GM18907 (cell line): ENCODE data around the gene ATP5ME.

Experiments used
- ATAC-seq: cut with Tn5 transposase; IDR thresholded peaks from one replicate; pipeline ENCODE4 v1.9.1; 2021; ENCODE audit warnings: mild to moderate bottlenecking, moderate library complexity; ENCODE audit not compliant: unreplicated experiment

ATP5ME gene

DNA sequence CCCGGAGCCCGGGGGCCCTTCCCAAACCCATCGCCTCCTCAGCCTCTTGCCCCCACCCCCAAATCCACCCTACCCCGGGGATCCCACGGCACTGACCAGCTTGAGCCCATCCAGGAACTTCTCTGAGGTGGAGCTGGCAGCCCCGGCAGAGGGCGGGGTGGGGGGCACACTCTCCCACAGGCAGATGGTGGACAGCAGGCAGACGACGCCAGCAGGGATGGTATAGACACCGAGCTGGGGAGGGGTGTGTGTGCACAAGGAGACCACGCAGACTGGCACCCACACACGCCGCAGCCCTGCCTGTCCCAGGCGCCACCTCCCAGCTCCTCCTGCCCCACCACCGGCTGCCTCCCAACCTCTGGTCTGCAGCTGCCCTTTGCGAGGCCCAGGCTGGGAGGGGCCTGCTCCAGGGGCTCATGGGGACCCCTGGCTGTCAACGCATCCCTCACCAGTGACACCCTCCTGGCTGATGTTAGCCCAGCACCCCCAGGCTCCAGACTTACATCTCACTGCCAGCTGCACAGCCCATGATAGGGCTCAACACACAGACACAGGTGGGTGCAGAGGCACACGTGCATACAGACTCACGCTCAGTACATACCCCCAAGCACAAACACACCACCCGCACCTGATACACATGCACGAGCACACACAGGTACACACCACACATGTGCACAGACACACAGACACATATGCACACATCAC lies 10.7 kb upstream of the ATP5ME start:
- ATAC-seq, result no peak

DNA sequence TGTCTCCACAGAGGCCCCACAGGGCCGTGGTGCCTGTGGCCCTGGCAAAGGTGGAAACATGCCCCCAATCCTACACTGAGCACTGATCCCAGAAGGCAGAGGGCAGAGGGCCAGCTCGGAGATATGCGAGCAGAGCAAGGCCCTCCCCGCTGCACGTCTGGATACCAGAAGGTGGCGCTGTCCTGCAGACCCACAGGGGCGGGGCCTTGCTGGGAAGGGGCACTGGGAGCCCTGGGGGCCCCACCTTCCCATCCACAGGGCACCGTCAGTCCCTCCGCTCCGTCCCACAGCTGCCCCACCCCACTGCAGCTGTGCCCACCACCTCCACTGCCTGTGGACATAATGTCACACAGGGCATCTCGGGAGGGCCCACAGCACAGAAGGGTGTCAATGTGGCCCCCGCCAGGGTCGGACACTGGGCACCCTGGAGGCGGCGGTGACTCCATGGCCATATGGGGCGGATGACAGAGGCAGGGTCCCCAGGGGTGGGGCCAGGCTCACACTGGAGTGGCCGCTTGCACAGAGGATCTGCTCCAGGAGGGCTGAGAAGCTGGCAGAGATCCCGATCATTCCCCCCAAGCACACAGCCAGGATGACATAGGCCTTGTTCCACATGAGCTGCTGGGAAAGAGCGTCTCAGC lies 10.0 kb upstream of the ATP5ME start:
- no peak for ATAC-seq

DNA sequence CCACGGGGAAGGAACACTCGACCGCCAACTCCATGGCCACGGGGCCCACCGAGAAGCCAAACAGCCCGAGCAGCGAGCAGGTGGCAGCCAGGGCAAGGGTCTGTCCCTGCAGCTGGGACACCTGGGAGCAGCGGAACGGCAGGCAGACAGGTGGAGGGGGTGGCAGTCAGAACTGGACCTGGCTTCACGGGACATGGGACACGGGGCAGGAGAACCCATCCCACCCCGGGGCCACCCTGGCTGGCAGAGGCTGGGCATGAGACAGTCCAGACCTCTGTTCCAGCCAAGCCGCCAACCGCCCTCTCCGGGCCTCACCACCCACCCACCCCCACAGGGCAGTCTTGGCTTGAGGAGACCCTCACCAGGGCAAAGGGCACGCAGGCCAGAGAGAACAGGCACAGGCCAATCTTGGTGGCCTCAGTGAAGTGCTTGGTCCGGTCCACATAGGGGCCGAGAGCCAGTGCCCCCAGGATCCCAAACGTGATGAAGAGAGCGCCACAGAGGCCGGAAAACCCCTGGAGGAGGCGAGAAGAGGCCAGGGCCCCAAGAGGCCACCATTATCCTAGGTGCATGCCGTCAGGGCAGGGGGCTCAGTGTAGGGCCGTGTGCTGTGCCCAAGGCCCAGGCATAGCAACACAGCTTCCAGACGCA lies 9.3 kb upstream of the ATP5ME start:
- no peak for ATAC-seq

DNA sequence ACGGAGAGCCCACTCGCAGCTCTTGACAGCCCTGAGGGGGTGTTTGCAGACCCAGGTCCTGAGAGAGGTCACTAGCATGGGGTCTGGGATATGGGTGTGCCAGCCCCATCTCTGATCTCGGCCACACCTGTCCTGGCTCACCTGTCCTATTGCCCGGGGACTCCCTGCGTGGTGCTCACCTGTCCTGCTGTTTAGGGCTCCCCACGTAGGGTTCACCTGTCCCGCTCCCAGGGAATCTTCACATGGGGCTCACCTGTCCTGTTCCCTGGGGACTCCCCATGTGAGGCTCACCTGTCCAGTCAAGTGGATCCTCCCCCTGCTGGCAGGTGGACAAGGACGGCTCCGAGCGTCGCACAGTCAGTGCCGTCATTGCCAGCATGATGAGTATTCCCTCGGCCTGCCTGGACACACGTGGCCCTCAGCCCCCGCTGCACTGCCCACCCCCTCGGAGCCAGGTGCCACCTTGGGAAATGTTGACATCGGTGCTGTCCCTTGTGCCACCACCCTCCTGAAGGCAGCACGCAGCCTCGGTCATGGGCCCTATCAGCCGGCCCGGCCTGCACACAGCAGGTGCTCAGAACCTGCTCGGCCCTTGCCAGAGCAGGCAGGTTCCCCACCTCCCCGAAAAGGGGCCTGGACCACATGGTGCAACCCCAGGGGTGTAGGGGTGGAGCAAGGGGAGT lies 8.6 kb upstream of the ATP5ME start:
- ATAC-seq, result no peak

DNA sequence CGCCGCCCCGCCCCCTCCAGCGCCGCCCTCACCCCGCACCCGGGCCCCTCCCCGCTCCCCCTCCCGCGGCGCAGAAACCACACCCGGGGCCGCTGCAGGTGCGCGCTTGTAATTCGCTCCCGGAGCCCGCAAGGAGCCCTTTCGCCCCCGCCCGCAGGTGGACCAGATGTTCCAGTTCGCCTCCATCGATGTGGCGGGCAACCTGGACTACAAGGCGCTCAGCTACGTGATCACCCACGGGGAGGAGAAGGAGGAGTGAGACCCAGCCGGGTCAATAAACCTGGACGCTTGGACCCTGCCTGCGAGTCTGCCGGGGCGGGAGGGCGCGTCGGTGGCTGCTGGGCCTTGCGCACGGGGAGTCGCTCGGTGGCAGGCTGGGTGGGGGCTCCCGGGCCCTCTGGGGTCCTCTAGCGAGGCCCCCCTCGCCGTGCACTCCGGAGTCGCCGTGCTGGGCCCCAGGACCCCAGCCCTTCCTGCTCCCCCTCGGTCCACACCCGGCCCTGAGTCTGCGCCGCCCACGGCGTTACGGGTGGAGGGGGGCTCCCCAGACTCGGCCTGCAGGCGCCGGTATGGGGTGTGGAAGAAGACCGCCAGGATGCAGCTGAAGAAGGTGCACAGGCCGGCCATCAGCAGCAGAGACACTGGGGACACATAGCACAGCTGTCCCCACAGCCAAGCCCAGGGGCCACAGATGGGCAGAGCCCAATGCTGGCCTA lies 7.8 kb upstream of the ATP5ME start:
- ATAC-seq, result no peak

DNA sequence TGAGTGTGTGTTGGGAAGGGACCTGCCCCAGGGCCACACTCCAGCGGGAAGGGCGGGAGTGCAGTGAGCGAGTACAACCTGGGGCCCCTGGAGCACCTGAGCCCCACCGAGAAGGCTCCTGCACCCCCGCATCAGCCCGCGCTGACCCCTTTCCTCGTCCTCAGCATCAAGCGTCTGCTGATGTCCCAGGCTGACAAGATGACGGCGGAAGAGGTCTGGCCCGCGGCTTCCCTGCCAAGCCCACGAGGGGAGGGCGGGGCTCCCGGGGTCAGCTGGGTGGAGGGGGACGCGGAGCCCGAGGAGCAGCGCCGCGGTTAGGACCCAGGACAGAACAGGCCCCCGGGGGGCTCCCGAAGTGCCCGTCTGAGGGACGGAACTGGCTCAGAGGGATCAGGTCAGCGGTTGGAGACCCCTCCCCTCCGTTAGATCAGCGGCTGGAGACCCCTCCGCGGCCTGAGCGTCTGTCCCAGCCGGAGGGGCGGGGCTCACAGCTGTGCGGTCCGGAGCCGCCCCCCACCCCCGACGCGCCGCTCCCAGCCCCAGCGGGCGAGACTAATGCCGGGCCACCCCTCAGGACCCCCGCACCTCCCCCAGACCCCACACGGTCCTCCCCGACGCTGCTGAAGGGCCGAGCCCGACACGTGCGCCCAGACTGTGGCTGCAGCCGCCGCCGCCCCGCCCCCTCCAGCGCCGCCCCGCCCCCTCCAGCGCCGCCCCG lies 7.0 kb upstream of the ATP5ME start:
- peak; percentile 40 for ATAC-seq

DNA sequence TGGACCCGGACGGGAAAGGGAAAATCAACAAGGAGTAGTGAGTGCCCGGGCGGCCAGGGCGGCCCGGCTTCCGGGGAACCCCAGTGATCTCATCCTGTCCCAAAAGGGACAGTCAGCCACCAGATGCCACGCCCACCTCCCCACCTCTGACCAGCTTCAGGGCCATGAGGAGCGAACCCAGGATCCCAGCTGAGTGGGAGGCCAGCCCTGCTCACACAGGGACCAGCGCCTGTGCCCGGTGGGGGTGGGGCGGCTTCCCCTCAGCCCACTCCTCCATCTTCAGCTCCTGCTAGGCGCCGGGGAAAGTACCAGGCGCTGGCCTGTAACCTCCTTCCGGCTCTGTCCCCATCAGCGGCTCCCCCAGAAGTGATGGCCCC lies 6.5 kb upstream of the ATP5ME start:
- ATAC-seq, result peak; percentile 9

DNA sequence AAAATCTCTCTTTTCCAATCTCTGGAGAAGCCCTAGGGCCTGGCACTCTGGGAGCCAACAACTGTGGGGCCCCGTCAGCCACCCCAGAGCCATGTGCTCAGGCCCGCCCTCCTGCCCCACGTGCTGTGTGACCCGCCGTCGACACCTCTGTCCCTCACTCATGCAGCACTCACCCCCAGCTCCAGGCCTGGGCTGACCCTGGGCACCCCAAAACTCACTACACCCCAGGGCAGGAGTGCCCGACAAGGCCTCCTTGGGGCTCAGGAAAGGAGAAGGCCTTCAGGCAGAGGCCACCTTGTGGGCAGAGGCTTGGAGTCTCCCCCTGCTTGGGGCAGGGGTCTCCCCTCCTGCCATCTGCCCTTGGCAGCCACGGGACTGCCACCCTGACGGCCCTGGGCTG lies 6.0 kb upstream of the ATP5ME start:
- no peak for ATAC-seq

DNA sequence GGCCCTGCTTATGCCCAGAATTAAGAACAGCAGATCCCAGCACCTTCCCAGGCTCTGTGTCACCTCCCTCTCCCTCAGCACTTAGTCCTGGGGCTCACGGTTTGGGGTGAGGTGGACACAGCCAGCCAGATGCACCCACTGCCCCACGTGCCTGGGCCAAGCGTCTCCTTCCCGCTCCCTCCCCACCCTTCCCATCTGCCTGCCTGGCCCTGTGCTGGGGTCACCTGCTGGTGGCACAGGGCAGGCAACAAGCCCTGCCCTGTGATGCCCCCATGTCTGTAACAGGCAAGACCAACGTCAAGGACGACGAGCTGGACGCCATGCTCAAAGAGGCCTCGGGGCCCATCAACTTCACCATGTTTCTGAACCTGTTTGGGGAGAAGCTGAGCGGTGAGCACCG lies 5.6 kb upstream of the ATP5ME start:
- no peak for ATAC-seq

DNA sequence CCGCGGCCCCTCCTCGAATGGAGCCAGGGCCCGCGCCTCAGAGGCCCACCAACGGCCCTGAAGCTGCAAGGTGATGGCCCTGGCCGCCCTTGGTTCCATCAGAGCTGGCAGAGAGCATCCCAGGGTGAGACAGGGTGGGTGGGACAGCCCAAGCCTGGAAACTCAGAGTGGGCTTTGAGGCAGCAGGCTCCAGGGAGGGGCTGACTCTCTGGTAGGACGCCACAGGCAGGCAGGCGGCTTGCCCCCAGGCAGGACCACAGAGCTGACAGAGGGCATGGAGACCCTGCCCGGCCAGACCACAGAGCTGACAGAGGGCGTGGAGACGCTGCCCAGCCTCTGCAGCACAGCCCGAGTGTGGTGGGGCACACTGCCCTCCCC lies 5.0 kb upstream of the ATP5ME start:
- ATAC-seq, result no peak

DNA sequence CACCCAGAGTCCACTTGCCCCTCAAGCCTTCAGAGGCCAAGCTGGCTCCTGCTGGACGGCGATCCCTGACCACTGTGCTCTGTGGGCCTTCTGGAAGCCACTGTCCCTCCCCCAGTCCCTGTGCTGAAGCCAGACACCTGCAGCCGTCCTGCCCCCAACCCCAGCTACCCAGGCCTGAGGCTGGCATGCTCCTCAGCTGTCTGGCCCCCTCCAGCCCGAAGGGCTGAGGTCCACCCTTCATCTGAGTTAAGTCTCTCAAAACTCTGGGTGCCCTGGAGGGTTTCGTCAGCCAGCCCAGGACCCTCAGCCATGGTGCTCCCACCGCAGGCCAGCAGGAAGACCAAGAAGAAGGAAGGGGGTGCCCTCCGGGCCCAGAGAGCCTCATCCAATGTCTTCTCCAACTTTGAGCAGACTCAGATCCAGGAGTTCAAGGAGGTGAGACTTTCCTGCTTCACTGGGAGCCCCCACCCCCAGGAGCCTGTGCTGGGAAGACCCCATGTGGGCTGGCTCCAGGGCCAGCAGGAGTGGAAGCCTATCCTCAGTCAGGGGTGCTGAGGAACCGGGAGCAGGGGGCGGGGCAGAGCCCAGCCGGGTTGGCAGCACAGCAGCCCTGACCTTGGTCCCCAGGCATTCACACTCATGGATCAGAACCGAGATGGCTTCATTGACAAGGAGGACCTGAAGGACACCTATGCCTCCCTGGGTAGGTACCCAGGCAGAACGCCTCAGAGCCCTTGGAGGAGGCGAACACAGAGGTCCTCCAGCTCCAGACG lies 4.4 kb upstream of the ATP5ME start:
- ATAC-seq, result no peak

DNA sequence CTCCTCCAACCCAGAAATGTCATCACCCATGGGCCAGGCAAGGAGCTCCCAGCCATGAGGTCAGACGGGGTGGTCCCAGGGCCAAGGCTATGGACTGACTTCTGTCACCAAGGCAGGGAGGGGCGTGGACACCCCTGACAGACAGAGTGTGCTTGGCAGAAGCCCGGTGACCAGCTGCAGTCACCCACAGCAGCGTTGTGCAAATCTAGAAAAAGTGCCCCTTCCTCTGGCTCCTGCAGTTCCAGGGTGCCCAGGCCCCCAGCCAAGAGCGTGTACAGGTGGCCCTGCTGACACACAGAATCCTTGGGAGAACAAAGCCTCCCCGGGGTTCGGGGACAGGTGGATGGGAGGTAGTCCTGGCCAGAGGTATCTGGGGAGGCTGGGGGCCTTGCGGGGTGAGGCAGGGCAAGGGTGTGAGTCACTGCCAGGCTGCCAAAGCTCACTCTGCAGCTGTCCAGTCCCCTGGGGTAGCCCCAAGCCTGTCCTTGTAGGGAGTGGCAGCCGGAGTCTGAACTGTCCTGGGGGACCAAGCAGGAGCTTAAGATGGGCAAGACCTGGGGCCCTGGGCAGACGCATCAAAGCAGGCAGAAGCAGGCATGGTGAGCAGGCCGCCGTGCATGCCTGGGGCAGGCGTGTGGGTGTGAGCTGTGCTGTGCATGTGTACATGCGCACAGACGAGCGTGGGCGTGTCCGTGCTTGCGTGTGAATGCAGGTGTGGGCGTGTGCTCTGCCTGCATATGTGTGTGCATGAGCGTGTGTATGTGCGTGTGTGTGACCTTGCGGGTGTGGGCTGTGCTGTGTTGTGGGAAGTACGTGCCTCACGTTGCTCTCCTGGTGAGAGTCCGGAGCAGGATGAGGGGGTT lies 3.6 kb upstream of the ATP5ME start:
- no peak for ATAC-seq

DNA sequence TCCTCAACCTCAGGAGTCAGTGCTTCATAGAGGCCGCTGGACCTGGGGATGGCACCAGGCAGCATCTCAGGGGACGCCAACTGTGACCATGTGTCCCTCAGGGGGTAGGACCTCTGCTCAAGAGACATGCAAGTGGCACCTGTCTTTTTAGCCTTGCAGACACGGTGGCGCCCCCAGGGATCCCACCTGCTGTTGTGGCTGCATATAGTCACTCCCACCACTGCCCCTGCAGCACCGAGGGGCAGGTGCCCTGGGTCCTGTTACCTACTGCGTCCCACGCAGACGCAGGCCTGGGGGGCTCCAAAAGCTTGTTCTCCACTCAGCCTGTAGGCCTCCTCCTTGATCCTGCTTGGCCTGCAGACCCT lies 2.8 kb upstream of the ATP5ME start:
- no peak for ATAC-seq

DNA sequence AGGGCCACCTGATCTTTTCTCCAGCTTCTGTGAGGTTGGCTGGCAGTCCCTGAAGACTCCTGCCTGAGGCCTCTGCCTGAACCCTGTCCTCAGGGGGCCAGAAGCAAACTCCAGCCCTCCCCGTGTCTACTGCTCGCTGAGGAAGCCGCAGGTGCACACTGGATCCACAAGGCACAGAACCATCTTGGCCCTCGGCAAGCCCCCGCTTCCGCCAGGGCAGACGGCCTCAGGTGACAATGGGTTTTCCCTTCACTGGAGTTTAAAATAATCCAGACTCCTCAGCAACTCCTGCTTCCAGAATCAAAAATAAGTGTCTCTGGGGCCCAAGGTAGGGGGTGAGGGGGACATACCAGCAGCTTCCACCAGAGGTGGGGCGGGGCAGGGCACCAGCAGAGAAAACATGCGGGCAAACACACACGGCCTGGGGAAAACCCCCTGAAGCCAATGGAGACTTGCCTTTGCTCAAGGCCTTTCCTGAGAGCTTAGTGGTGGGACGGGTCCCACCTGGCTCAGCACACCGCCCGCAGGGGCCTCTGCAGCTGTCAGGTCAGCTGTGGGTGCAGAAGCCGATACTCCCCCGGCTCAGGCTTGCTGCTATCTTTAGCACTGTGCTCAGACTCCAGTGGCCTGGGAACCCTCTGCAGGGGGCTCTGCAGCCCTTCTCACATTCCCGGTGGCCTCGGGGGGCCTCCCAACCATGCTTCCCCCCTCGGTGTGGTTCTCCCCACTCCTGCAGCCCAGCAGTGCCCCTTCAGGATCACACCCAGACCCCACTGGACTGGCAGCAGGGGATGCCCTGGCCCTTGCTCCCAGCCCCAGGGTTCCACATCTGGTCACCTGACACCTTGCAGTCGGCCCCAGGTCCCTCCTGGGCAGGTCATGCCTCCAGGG lies 2.1 kb upstream of the ATP5ME start:
- ATAC-seq, result peak; percentile 34

DNA sequence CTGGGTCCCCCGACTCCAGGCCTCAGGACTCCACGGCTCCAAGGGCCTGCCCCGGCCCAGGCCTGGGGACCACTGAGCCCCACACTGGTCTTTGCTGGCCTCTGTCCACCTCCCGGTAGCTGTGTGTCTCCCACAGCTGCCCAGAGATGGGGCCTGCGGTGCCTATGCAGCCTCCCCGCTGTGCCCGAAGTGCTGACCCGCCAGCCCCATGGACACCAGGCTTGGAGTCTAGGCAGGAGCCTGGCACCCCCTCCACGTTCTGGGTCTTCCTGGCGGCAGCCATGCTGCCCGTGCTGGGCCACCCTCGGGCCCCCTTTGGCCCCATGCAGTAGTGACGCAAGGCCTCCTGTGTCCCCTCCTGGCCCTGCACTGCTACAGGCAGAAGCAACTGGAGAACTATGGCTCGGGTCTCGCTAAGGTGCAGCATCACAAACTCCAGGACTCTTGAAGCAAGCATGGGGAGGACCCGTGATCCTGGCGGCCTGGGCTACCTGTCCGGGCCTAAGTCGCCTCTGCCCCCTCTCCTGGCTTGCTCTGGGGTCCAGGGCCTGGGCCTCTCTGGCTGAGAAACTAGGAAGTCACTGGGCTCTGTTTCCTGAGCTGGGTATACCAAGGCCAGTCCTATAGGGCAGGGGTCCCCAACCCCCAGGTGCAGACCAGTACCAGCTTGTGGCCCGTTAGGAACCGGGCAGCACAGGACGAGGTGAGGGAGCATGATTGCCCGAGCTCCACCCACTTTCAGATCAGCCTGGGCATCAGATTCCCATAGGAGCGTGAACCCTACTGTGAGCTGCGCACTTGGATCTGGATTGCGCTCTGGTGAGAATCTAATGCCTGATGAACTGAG lies 1.2 kb upstream of the ATP5ME start:
- ATAC-seq, result peak; percentile 6

DNA sequence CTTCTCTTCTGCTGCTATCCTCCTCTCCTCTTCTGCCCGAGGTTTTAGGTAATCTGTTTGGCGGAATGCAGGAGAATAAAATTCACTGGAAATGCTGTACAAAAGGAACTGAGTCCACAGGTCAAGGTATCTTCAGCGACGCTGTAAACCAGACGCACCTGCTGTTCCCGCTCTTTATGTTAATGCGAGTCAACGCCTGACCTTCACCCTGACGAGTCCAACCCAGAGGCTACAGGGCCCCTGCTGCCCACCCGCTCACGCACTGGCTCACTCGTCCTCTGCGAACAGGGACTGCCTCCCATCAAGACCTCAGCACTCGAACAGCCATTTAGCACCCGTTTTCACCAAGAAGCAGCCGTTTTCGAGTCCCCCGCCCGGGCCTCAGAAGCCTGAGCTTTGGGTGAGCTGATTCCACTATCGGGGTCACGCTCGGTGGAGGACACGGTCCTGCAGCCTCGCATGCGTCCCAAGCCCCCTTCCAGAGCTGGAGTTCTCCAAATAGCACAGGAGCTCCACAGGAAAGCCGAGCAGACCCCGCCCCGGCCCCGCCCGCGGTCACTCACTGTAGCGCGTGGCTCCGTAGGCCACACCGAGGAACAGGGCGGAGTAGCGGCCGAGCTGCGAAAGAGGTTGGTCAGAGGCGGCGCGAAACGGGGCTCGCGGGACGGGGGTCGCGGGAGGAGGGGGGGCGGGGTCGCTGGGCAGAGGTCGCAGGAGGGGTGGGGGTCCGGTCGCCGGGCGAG lies 556 bp downstream of the ATP5ME start:
- no peak for ATAC-seq
